COLO829 (cell line): ENCODE measurements around the gene ST6GALNAC6.

ENCODE experiments used
- DNase-seq: peaks from one replicate; pipeline ENCODE4 v3.0.0; 2012; ENCODE audit warnings: low spot score

The ST6GALNAC6 gene

DNA sequence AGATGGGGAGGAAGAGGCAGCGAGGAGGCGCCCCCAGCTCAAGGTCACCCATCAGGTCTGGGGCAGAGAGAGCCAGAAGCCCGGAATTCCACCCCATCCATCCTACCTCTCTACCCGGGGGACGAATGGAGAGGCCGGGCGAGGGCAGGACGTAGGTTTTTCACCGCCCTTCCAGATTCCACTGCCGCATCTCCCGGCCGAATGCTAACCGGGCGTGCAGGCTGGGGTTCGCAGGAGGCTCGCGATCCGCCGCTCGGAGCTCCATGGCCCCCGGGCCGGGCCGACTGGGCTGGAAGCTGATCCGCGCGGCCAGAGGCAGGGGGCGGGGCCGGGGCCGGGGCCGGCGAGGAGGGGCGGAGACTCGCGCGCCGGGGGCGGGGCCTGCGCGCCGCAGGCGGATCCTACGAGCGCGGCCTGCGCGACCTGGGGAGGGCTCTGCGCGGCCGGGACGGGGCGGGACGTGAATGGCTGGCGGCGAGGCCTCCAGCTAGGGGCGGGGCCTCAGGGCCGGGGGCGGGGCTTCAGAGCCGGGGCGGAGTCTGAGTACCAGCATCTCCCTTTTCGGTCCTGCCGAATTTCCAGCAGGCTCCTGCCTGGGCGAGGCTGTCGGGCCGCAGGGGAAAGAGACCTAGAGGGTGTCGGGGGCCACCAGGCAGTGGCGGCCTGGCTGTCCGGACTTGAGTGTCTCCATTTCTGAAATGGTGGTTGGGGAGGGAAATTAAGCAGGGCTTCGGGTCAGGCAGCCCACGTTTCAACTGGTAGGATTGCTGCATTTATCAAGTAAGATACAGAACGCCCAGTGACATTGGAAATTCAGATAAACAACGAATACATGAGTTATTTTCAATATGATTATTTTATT is 17.5 kb upstream of the ST6GALNAC6 start, which contains the start of gene ST6GALNAC4:
Gene ST6GALNAC4, minus strand, starts transcription at position 322 of the 862 bp plus-strand sequence. CDS start 622 bp downstream, outside the sequence.
- DNase-seq: peak; percentile 97

GRCh38 chr9:127915801-127916719 is 16.7 kb upstream of the ST6GALNAC6 start:
- DNase-seq: no peak

DNA sequence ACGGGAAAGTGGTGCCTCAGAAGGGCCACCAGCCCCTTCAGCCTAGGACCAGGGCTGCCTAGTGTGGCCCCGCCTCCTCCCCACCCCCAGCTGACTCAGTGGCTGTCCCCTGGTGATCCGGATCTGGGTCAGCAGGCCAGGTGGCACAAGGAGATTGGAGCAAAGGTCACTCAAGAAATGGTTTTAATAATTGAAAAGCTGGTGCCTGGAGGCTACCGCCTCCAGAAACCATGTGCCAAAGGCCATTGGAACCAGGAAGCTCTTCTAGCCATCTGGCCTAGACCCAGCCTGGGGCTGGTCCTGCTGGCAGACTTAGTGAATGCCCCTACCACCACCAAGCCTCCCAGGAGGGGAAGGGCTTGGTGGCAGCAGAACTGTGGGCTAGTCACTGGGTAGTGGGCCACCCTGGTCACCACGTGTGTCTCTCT is 15.9 kb upstream of the ST6GALNAC6 start:
- no peak for DNase-seq

GRCh38 chr9:127913682-127914081 is 14.3 kb upstream of the ST6GALNAC6 start:
- no peak for DNase-seq

- no peak for DNase-seq
Observed at GRCh38 chr9:127912882-127913281, 13.5 kb upstream of the ST6GALNAC6 start.

DNA sequence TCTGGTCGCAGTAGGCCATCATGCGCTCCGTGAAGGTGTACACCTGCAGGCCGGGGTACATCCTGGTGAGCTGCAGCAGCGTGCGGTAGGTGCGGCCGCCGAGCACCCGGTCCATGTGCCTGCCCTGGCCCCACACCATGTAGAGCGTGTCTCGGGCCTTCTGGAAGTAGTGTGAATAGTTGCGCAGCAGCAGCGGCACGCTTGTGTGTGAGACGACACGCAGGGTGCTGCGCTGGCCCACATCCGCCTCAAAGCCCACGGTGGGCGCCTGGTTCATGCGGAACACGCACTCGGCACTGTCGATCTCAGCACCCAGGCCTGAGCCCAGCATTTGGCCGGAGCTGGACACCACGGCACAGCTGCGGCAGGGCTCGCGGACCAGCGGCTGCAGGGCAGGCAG is 12.9 kb upstream of the ST6GALNAC6 start:
- DNase-seq: no peak

GRCh38 chr9:127910613-127911205 is 11.3 kb upstream of the ST6GALNAC6 start:
- no peak for DNase-seq

GRCh38 chr9:127909839-127910273 is 10.5 kb upstream of the ST6GALNAC6 start:
- DNase-seq: no peak

DNA sequence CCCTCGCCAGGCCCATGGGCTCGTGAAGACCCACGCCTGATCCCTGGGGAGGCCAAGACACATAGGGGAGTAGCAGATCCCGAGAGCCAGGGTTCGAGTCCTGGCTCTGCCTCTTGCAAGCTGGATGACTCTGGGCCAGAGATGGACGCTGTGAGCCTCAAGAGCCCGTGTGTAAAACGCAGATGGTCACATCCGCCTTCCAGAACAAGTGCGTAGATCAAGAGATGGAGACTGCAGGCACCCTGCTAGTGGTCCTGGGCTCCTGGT is 9.2 kb upstream of the ST6GALNAC6 start:
- DNase-seq: no peak

- no peak for DNase-seq
Observed at GRCh38 chr9:127907867-127908659, 8.7 kb upstream of the ST6GALNAC6 start.

- no peak for DNase-seq
Observed at GRCh38 chr9:127905788-127906191, 6.4 kb upstream of the ST6GALNAC6 start.

GRCh38 chr9:127905004-127905728 is 5.8 kb upstream of the ST6GALNAC6 start:
- no peak for DNase-seq

DNA sequence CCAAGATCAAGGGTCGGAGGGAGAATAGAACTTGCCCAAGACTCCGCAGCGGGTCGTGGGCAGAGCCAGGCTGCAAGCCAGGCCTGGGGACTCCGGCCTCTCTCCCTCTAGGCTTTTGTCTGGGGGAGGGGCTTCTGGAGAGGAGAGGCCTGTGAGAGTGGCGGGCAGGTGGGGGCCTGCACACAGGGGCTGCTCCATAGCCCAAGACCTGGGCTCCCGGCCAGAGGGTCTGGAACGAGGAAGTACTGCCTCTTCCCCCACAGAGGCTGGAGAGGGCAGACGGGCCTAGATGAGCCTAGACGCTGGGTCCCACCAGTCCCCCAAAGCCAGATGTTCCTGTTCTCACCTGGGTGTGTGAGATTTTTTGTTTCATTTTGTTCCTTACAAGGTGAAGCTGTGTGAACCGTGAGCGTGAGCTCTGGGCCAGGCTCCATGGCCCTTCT is 5.2 kb upstream of the ST6GALNAC6 start:
- DNase-seq: no peak

DNA sequence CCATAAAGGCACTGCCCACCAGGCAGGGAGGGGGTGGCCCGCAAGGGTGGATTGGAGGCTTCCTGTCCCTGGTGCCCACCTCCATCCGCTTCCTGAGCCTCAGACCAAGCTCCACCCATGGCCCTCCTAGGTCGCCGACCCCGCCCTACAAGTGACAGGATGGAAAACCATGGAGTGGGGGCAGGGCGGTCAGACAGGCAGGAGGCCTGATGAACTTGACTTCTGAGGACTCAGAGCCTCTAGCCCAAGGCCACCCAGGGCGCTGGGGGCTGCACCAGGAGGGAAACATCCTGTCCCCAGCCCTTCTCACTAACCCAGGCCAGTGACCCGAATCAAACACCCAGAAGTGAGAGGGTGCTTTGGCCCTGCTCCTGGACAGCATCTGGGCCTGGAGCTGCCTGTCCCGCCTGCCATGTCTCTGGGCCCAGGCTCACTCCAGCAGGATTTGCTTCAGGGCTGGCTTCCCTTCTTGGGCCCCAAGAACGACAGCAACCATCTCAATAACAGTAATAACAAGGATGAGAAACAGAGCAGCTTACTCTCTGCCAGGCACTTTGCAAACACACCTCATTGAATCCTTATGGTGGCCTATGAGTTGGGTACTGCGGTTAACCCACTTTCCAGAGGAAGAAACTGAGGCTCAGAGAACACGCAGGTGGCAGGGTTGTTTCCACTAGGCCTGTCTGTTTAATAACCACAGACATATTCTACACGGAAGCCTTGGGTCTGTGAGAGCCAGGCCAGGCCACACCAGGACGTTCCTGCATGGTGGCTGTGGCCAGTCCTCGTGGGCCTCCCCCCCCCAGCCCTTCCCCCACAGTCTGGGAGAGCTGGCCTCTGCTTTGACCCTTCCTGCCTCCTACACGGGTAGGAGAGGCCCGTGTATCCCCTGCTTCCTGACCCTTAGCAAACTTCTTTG is 4.4 kb upstream of the ST6GALNAC6 start:
- DNase-seq: no peak

- no peak for DNase-seq
Observed at GRCh38 chr9:127898433-127899127, 823 bp downstream of the ST6GALNAC6 start.

DNA sequence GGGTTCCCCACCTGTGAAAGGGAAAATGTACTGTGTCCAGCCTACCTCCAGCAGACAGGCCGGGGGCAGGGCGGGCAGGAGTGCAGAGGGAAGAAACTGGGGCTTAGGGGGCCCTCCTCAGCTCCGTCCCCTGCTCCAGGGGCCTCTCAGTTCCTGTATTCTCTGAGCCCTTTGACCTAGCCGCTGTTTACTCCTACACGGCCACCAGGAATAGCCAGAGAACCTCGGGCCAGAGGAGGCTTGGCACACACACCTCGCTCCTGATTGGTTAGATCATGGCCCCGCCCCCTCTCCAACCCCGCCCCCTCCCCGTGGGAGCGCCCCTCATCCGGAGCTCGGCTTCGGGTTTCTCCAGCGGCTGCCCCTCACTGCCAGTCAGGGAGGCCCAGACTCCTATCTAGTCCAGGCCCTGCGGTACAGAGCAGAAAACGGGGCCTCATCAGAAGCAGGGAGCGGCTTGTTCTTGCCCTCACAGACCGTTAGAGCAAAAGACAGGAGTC is 2.2 kb downstream of the ST6GALNAC6 start:
- DNase-seq: peak; percentile 76

- no peak for DNase-seq
Observed at GRCh38 chr9:127896395-127897192, 2.8 kb downstream of the ST6GALNAC6 start.

DNA sequence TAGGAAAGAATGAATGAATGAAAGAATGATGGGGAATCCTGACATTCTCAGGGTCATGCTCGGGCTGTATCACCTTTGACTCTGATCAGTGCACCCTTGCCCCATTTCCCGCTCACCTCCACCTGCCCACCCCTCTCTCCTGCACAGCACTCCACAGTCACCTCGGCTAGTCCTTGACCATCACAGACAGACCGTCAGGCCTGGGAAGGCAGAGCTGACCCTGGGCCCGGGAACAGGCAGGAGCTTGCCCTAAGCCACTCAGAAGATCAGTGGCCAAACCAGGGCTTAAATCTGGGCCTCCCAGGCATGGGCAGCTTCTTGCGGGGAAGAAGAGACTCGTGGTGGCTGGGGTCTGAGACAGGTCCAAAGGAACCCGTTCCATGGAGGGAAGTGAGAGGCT is 3.6 kb downstream of the ST6GALNAC6 start:
- no peak for DNase-seq
